OCI-LY3 (cell line): Measurements from ENCODE around the gene ELFN1.

Experiments
- H2AFZ ChIP-seq: fragments of 200-600, 300-600 bp; shearing (Covaris generic); 2 replicates; pipeline ENCODE4 v1.6.0; 2014; ENCODE audit warnings: antibody characterized with exemption, low read depth, low read length
- H3K27ac ChIP-seq: fragments of 200-600, 300-600 bp; sonication (generic); 2 replicates; pipeline ENCODE4 v1.5.1; 2014; ENCODE audit warnings: mild to moderate bottlenecking, low read length, moderate library complexity, mixed read lengths
- H3K27me3 ChIP-seq: fragments of 200-600, 300-600 bp; sonication (generic); 2 replicates; pipeline ENCODE4 v1.6.1; 2014; ENCODE audit warnings: low read depth, low read length, mixed read lengths
- H3K36me3 ChIP-seq: fragments of 200-600, 300-600 bp; sonication (generic); replicated peaks from 2 replicates; pipeline ENCODE3; 2014; ENCODE audit warnings: low read depth, low read length, mixed read lengths
- H3K4me1 ChIP-seq: fragments of 300-600, 200-600 bp; sonication (generic); 2 replicates; pipeline ENCODE4 v1.6.1; 2014; ENCODE audit warnings: low read length, mixed read lengths
- H3K4me2 ChIP-seq: fragments of 200-600, 300-600 bp; sonication (generic); 2 replicates; pipeline ENCODE4 v1.6.1; 2014; ENCODE audit warnings: low read length, mixed read lengths
- H3K4me3 ChIP-seq: fragments of 300-600, 200-600 bp; sonication (generic); 2 replicates; pipeline ENCODE4 v1.5.1; 2014; ENCODE audit warnings: antibody characterized with exemption, mild to moderate bottlenecking, low read length, moderate library complexity
- H3K79me2 ChIP-seq: fragments of 300-600, 200-600 bp; shearing (Covaris generic); 2 replicates; pipeline ENCODE4 v1.6.1; 2014; ENCODE audit warnings: mild to moderate bottlenecking, low read length, mixed read lengths
- H3K9ac ChIP-seq: fragments of 300-600, 200-600 bp; shearing (Covaris generic); 2 replicates; pipeline ENCODE4 v1.6.0; 2014; ENCODE audit warnings: mild to moderate bottlenecking, low read length, moderate library complexity
- H3K9me3 ChIP-seq: fragments of 200-600, 300-600 bp; shearing (Covaris generic); 2 replicates; pipeline ENCODE4 v1.6.1; 2014; ENCODE audit warnings: low read length, mixed read lengths; ENCODE audit not compliant: insufficient read depth
- H4K20me1 ChIP-seq: fragments of 200-600, 300-600 bp; sonication (generic); 2 replicates; pipeline ENCODE4 v1.6.1; 2016; ENCODE audit warnings: low read length, mixed read lengths; ENCODE audit not compliant: insufficient read depth
- CTCF ChIP-seq: fragments of 200-600, 300-600 bp; sonication (generic); IDR thresholded peaks from 2 replicates; pipeline ENCODE4 v1.5.1; 2014; ENCODE audit warnings: antibody characterized with exemption, low read length, low read depth
- EZH2phosphoT487 ChIP-seq: fragments of 200-600 bp; shearing (Covaris generic); IDR thresholded peaks from 2 replicates; pipeline ENCODE4 v1.6.1; 2018; ENCODE audit warnings: antibody characterized with exemption, mixed run types, low read depth

Gene ELFN1

GRCh38 chr7:1666823-1667565 is 3.1 kb upstream of the ELFN1 start:
- H3K36me3 ChIP-seq: no peaks in the 10 kb centered on the region
- no peaks in the 10 kb centered on the region for H3K27me3 ChIP-seq
- H3K4me1 ChIP-seq: no peaks in the 10 kb centered on the region
- no peak overlapping the region for H2AFZ ChIP-seq
- no peaks in the 10 kb centered on the region for H3K9me3 ChIP-seq
- TF ChIP-seq CTCF: no peak
- TF ChIP-seq EZH2phosphoT487: no peak
- no peaks in the 10 kb centered on the region for H3K79me2 ChIP-seq
- H3K4me3 ChIP-seq: no peak overlapping the region
- no peaks in the 10 kb centered on the region for H4K20me1 ChIP-seq
- no peak overlapping the region for H3K9ac ChIP-seq
- no peak overlapping the region for H3K27ac ChIP-seq
- no peak overlapping the region for H3K4me2 ChIP-seq

GRCh38 chr7:1667566-1668395 is 2.3 kb upstream of the ELFN1 start:
- H3K4me3 ChIP-seq: no peak overlapping the region
- H3K27me3 ChIP-seq: no peaks in the 10 kb centered on the region
- no peaks in the 10 kb centered on the region for H4K20me1 ChIP-seq
- no peaks in the 10 kb centered on the region for H3K36me3 ChIP-seq
- no peak overlapping the region for H3K4me2 ChIP-seq
- no peaks in the 10 kb centered on the region for H3K4me1 ChIP-seq
- no peak overlapping the region for H2AFZ ChIP-seq
- TF ChIP-seq EZH2phosphoT487 (no peak), CTCF (no peak)
- no peaks in the 10 kb centered on the region for H3K9me3 ChIP-seq
- H3K27ac ChIP-seq: no peak overlapping the region
- H3K79me2 ChIP-seq: no peaks in the 10 kb centered on the region
- no peak overlapping the region for H3K9ac ChIP-seq

GRCh38 chr7:1668396-1669063 is 1.5 kb upstream of the ELFN1 start:
- no peaks in the 10 kb centered on the region for H4K20me1 ChIP-seq
- no peaks in the 10 kb centered on the region for H3K27me3 ChIP-seq
- H2AFZ ChIP-seq: no peak overlapping the region
- H3K4me3 ChIP-seq: no peak overlapping the region
- H3K4me1 ChIP-seq: no peaks in the 10 kb centered on the region
- no peak overlapping the region for H3K27ac ChIP-seq
- no peak overlapping the region for H3K4me2 ChIP-seq
- H3K9me3 ChIP-seq: no peaks in the 10 kb centered on the region
- H3K79me2 ChIP-seq: no peaks in the 10 kb centered on the region
- TF ChIP-seq CTCF (no peak), EZH2phosphoT487 (no peak)
- no peaks in the 10 kb centered on the region for H3K36me3 ChIP-seq
- H3K9ac ChIP-seq: no peak overlapping the region
